ENCODE results near the gene RNF26.

The RNF26 gene

GRCh38 chr11:119341222-119342022, 7.1 kb downstream of the RNF26 start:
- TF ChIP-seq TAF1 (IDR thresholded peaks at IDR 0.05; ENCODE audit: low read depth): no peak
- TF ChIP-seq EP300 (IDR thresholded peaks at IDR 0.05; ENCODE audit: borderline replicate concordance): no peak
- TF ChIP-seq TEAD4 (IDR thresholded peaks at IDR 0.05): no peak
- no peak for TF ChIP-seq FOXM1 (IDR thresholded peaks at IDR 0.05; ENCODE audit: borderline replicate concordance, low read depth)
- no peak for TF ChIP-seq NFIC (IDR thresholded peaks at IDR 0.05)

DNA sequence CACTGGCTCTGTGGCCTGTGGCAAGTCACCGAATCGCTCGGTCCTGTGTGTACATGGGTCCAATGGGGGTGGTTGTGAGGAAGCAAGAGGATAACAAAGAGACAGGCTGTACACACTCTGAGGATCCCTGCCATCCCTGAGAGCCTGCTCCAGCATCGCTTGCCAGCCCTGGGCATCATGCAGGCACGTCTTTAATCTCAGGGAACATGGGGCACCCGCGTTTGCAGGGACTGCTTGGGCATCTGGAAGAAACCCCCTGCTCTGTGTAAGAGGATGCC, 7.6 kb downstream of the RNF26 start:
- TF ChIP-seq CREB1 (IDR thresholded peaks at IDR 0.05; ENCODE audit: low read depth): no peak
- TF ChIP-seq TCF12 (IDR thresholded peaks at IDR 0.05; ENCODE audit: low read depth): no peak
- no peak for TF ChIP-seq NFIC (IDR thresholded peaks at IDR 0.05)
- no peak for TF ChIP-seq EGR1 (IDR thresholded peaks at IDR 0.05)
- TF ChIP-seq, protein P1, sequence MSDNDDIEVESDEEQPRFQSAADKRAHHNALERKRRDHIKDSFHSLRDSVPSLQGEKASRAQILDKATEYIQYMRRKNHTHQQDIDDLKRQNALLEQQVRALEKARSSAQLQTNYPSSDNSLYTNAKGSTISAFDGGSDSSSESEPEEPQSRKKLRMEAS (IDR thresholded peaks at IDR 0.05): no peak
- no peak for TF ChIP-seq FOXM1 (IDR thresholded peaks at IDR 0.05; ENCODE audit: borderline replicate concordance, low read depth)
- no peak for TF ChIP-seq EP300 (IDR thresholded peaks at IDR 0.05; ENCODE audit: borderline replicate concordance)
- no peak for TF ChIP-seq TAF1 (IDR thresholded peaks at IDR 0.05; ENCODE audit: low read depth)
- TF ChIP-seq TEAD4 (IDR thresholded peaks at IDR 0.05): no peak
- no peak for TF ChIP-seq RAD21 (IDR thresholded peaks at IDR 0.05; ENCODE audit: low read depth)

GRCh38 chr11:119342362-119343130, 8.2 kb downstream of the RNF26 start:
- TF ChIP-seq CREB1 (IDR thresholded peaks at IDR 0.05; ENCODE audit: low read depth) (no peak), EP300 (IDR thresholded peaks at IDR 0.05; ENCODE audit: borderline replicate concordance) (no peak), EGR1 (IDR thresholded peaks at IDR 0.05) (no peak), NFIC (IDR thresholded peaks at IDR 0.05) (no peak), TAF1 (IDR thresholded peaks at IDR 0.05; ENCODE audit: low read depth) (no peak), YY1 (IDR thresholded peaks at IDR 0.05; ENCODE audit: low read depth) (no peak), ZBTB7A (IDR thresholded peaks at IDR 0.05; ENCODE audit: low read depth) (no peak), RAD21 (IDR thresholded peaks at IDR 0.05; ENCODE audit: low read depth) (no peak), TCF12 (IDR thresholded peaks at IDR 0.05; ENCODE audit: low read depth) (no peak), FOXM1 (IDR thresholded peaks at IDR 0.05; ENCODE audit: borderline replicate concordance, low read depth) (no peak), USF1 (IDR thresholded peaks at IDR 0.05) (no peak), TEAD4 (IDR thresholded peaks at IDR 0.05) (no peak), CEBPB (IDR thresholded peaks at IDR 0.05) (no peak)
- TF ChIP-seq, protein P1 (IDR thresholded peaks at IDR 0.05): no peak
- TF ChIP-seq, protein P2, sequence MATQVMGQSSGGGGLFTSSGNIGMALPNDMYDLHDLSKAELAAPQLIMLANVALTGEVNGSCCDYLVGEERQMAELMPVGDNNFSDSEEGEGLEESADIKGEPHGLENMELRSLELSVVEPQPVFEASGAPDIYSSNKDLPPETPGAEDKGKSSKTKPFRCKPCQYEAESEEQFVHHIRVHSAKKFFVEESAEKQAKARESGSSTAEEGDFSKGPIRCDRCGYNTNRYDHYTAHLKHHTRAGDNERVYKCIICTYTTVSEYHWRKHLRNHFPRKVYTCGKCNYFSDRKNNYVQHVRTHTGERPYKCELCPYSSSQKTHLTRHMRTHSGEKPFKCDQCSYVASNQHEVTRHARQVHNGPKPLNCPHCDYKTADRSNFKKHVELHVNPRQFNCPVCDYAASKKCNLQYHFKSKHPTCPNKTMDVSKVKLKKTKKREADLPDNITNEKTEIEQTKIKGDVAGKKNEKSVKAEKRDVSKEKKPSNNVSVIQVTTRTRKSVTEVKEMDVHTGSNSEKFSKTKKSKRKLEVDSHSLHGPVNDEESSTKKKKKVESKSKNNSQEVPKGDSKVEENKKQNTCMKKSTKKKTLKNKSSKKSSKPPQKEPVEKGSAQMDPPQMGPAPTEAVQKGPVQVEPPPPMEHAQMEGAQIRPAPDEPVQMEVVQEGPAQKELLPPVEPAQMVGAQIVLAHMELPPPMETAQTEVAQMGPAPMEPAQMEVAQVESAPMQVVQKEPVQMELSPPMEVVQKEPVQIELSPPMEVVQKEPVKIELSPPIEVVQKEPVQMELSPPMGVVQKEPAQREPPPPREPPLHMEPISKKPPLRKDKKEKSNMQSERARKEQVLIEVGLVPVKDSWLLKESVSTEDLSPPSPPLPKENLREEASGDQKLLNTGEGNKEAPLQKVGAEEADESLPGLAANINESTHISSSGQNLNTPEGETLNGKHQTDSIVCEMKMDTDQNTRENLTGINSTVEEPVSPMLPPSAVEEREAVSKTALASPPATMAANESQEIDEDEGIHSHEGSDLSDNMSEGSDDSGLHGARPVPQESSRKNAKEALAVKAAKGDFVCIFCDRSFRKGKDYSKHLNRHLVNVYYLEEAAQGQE (IDR thresholded peaks at IDR 0.05; ENCODE audit: low read depth): no peak

DNA sequence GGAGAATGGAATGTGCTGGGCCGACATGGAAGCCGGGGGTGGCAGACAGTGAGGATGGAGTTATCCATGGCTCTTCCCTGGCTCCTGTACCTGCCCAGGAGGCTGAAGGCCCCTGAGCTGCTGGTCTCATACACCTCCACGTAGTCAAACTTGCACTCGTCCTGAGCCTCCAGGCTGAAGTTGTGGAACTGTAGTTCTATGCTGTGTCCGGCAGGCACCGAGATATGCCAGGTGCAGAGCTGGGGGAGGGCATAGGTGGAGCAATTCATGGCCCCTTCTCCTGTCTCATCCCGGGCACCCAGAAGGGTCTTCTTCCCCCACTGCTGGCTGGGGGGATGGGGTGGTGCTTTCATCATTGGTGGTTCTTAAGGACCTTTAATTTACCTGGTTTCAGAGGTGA, 9.4 kb downstream of the RNF26 start:
- TF ChIP-seq EGR1 (IDR thresholded peaks at IDR 0.05): no peak
- TF ChIP-seq TAF1 (IDR thresholded peaks at IDR 0.05; ENCODE audit: low read depth): no peak
- no peak for TF ChIP-seq YY1 (IDR thresholded peaks at IDR 0.05; ENCODE audit: low read depth)
- TF ChIP-seq, protein P2 (IDR thresholded peaks at IDR 0.05; ENCODE audit: low read depth): no peak

GRCh38 chr11:119344291-119345010, 10.1 kb downstream of the RNF26 start:
- TF ChIP-seq RAD21 (IDR thresholded peaks at IDR 0.05; ENCODE audit: low read depth) (no peak), CREB1 (IDR thresholded peaks at IDR 0.05; ENCODE audit: low read depth) (no peak), TEAD4 (IDR thresholded peaks at IDR 0.05) (no peak), ZBTB7A (IDR thresholded peaks at IDR 0.05; ENCODE audit: low read depth) (no peak), EP300 (IDR thresholded peaks at IDR 0.05; ENCODE audit: borderline replicate concordance) (no peak), EGR1 (IDR thresholded peaks at IDR 0.05) (no peak), TCF12 (IDR thresholded peaks at IDR 0.05; ENCODE audit: low read depth) (no peak), NFIC (IDR thresholded peaks at IDR 0.05) (no peak), CEBPB (IDR thresholded peaks at IDR 0.05) (no peak), USF1 (IDR thresholded peaks at IDR 0.05) (no peak), FOXM1 (IDR thresholded peaks at IDR 0.05; ENCODE audit: borderline replicate concordance, low read depth) (no peak), TAF1 (IDR thresholded peaks at IDR 0.05; ENCODE audit: low read depth) (no peak), YY1 (IDR thresholded peaks at IDR 0.05; ENCODE audit: low read depth) (no peak)
- TF ChIP-seq, protein P2 (IDR thresholded peaks at IDR 0.05; ENCODE audit: low read depth): no peak
- TF ChIP-seq, protein P1 (IDR thresholded peaks at IDR 0.05): no peak

Measured in Ishikawa (cell line).